SK-N-MC (cell line): ENCODE results near the gene RASSF3.

ENCODE experiments used
- EZH2 ChIP-seq: fragments of 200-600 bp; sonication (generic); IDR thresholded peaks from one replicate; pipeline ENCODE4 v1.6.1; 2017; ENCODE audit warnings: antibody characterized with exemption
- POLR2AphosphoS5 ChIP-seq: IDR thresholded peaks from 2 replicates; pipeline ENCODE4 v1.6.1; 2012; ENCODE audit warnings: mild to moderate bottlenecking, low read depth, low read length, borderline replicate concordance

DNA sequence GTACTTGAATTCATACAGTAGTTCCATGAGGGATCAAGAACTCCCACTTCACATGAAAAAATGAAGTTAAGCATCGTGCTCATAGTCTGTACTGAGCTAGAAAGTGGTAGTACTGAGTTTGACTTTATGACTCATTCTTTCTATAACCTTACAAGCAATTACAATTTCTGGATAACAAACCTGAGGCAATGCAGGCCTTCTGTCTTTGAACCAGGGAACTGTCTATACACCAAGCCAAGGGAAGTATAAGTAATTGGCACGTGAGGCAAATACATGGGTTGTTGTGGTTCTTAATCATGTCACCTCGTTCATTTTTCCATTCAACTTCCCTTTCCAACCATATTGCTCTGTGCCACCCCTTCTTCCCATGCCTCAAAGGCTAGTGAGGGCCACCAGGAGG is 132.1 kb downstream of the RASSF3 start:
- no peak for TF ChIP-seq POLR2AphosphoS5
- TF ChIP-seq EZH2, result no peak
